ENCODE results near the gene KSR2.
"Not testable (repeated sequence)": the region's sequence is repeated elsewhere in the genome, so short reads cannot be mapped to it uniquely, and the experiment has no call there.

Gene KSR2

DNA sequence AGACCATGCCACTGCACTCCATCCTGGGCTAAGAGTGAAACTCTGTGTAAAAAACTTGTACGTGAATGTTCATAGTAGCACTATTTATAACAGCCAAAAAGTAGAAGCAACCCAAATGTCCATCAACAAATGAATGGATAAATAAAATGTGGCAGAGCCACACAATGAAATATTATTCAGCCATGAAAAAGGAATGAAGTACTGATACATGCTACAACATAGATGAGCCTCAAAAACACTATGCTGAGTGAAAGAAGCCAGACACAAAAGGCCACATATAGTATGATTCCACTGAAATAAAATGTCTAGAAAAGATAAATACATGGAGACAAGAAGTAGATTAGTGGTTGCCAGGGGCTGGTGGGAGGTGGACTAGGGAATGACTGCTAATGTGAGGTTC lies 72.8 kb downstream of the KSR2 start:
- Histone ChIP-seq H3K27ac (ENCODE audit: low read depth in 2 of 2, low read length in 2 of 2) (no peak overlapping the region), H3K4me3 (ENCODE audit: low read length in 2 of 2) (no peak overlapping the region), H3K4me1 (ENCODE audit: control insufficient read depth in 2 of 2, insufficient read depth in 2 of 2, low read length in 2 of 2) (no peaks in the 10 kb centered on the region), H3K27me3 (ENCODE audit: control insufficient read depth in 2 of 2, insufficient read depth in 2 of 2, low read length in 2 of 2) (no peaks in the 10 kb centered on the region), H3K9me3 (ENCODE audit: control insufficient read depth in 2 of 2, low read length in 2 of 2) (no peaks in the 10 kb centered on the region), H3K9ac (ENCODE audit: low read depth in 1 of 2, low read length in 2 of 2) (no peak overlapping the region), H3K36me3 (ENCODE audit: control insufficient read depth in 2 of 2, insufficient read depth in 2 of 2, low read length in 2 of 2) (no peaks in the 10 kb centered on the region)

DNA sequence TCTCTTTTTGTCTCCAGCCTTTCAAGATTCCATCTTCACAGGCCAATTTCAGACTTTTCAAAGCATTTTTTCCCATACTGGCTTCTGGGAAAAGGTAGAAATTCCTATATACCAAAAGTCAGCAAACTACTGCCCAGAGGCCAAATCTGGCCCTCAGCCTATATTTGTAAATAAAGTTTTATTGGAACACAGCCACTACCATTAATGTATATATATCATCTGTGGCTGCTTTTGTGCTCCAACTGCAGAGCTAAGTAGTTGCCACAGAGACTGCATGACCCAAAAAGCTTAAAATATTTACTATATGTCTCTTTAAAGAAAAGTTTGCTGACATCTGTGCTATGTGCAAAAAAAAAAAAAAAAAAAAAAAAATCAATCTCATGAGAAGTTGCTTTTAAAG lies 76.3 kb downstream of the KSR2 start:
- no peak overlapping the region for H3K27ac ChIP-seq (ENCODE audit: low read depth in 2 of 2, low read length in 2 of 2)
- no peaks in the 10 kb centered on the region for H3K4me1 ChIP-seq (ENCODE audit: control insufficient read depth in 2 of 2, insufficient read depth in 2 of 2, low read length in 2 of 2)
- no peaks in the 10 kb centered on the region for H3K9me3 ChIP-seq (ENCODE audit: control insufficient read depth in 2 of 2, low read length in 2 of 2)
- no peaks in the 10 kb centered on the region for H3K27me3 ChIP-seq (ENCODE audit: control insufficient read depth in 2 of 2, insufficient read depth in 2 of 2, low read length in 2 of 2)
- H3K4me3 ChIP-seq (ENCODE audit: low read length in 2 of 2), result no peak overlapping the region
- H3K36me3 ChIP-seq (ENCODE audit: control insufficient read depth in 2 of 2, insufficient read depth in 2 of 2, low read length in 2 of 2), result no peaks in the 10 kb centered on the region
- no peak overlapping the region for H3K9ac ChIP-seq (ENCODE audit: low read depth in 1 of 2, low read length in 2 of 2)

DNA sequence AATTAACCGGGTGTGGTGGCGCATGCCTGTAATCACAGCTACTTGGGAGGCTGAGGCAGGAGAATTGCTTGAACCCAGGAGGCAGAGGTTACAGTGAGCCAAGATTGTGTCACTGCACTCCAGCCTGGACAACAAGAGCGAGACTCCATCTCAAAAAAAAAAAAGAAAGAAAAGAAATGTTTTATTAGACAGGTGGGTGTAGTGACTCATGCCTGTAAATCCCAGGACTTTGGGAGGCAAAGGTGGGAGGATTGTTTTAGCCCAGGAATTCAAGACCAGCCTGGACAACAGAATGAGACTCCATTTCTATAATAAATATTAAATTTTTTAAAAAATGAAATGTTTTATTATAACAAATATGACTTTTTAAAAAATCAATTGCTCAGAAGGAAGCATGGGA lies 77.5 kb downstream of the KSR2 start:
- H3K27ac ChIP-seq (ENCODE audit: low read depth in 2 of 2, low read length in 2 of 2); H3K9me3 ChIP-seq (ENCODE audit: control insufficient read depth in 2 of 2, low read length in 2 of 2); H3K36me3 ChIP-seq (ENCODE audit: control insufficient read depth in 2 of 2, insufficient read depth in 2 of 2, low read length in 2 of 2); H3K4me3 ChIP-seq (ENCODE audit: low read length in 2 of 2); H3K9ac ChIP-seq (ENCODE audit: low read depth in 1 of 2, low read length in 2 of 2); H3K27me3 ChIP-seq (ENCODE audit: control insufficient read depth in 2 of 2, insufficient read depth in 2 of 2, low read length in 2 of 2); H3K4me1 ChIP-seq (ENCODE audit: control insufficient read depth in 2 of 2, insufficient read depth in 2 of 2, low read length in 2 of 2): not testable (repeated sequence)

DNA sequence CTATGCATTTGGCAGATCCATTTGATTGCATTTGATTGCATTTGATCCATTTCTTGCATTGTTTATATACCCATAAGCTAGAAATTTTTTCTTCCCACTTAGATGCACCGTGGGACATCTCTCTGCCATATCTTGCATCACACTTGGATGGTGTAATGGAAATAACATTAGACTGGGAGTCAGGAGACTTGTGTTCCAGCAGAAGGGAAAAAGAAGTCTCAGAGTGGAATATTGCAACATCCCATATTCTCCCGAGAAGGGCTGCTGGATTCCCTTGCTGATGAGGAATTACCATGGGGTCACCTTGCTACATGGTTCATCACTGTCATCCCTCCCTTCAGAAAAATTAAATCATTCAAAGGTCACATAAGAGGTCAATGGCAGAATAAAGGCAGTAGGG lies 78.1 kb downstream of the KSR2 start:
- no peak overlapping the region for H3K9ac ChIP-seq (ENCODE audit: low read depth in 1 of 2, low read length in 2 of 2)
- no peak overlapping the region for H3K27ac ChIP-seq (ENCODE audit: low read depth in 2 of 2, low read length in 2 of 2)
- H3K4me1 ChIP-seq (ENCODE audit: control insufficient read depth in 2 of 2, insufficient read depth in 2 of 2, low read length in 2 of 2), result no peaks in the 10 kb centered on the region
- H3K4me3 ChIP-seq (ENCODE audit: low read length in 2 of 2), result no peak overlapping the region
- H3K36me3 ChIP-seq (ENCODE audit: control insufficient read depth in 2 of 2, insufficient read depth in 2 of 2, low read length in 2 of 2), result no peaks in the 10 kb centered on the region
- no peaks in the 10 kb centered on the region for H3K27me3 ChIP-seq (ENCODE audit: control insufficient read depth in 2 of 2, insufficient read depth in 2 of 2, low read length in 2 of 2)
- H3K9me3 ChIP-seq (ENCODE audit: control insufficient read depth in 2 of 2, low read length in 2 of 2), result no peaks in the 10 kb centered on the region

DNA sequence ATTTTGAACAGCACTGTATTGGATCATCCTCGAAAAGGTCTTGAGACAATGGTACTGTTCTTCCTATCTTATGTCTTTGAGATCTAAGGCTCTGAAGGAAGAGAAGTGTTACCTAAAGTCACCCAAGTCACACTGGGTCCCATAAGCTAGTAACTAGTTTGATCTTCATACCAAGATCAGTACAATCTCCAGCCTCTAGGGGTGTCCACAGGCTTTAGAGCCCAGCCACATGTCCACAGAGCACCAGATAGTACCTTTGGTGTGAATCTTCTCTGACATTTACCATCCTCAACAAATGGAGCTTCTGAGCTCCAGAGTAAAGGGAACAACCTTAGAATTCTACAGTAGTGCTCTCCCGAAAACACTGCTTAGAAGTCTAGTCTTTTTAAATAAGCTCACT lies 78.7 kb downstream of the KSR2 start:
- Histone ChIP-seq H3K9ac (ENCODE audit: low read depth in 1 of 2, low read length in 2 of 2) (no peak overlapping the region), H3K9me3 (ENCODE audit: control insufficient read depth in 2 of 2, low read length in 2 of 2) (no peaks in the 10 kb centered on the region), H3K4me1 (ENCODE audit: control insufficient read depth in 2 of 2, insufficient read depth in 2 of 2, low read length in 2 of 2) (no peaks in the 10 kb centered on the region), H3K27ac (ENCODE audit: low read depth in 2 of 2, low read length in 2 of 2) (no peak overlapping the region), H3K27me3 (ENCODE audit: control insufficient read depth in 2 of 2, insufficient read depth in 2 of 2, low read length in 2 of 2) (no peaks in the 10 kb centered on the region), H3K36me3 (ENCODE audit: control insufficient read depth in 2 of 2, insufficient read depth in 2 of 2, low read length in 2 of 2) (no peaks in the 10 kb centered on the region), H3K4me3 (ENCODE audit: low read length in 2 of 2) (no peak overlapping the region)

DNA sequence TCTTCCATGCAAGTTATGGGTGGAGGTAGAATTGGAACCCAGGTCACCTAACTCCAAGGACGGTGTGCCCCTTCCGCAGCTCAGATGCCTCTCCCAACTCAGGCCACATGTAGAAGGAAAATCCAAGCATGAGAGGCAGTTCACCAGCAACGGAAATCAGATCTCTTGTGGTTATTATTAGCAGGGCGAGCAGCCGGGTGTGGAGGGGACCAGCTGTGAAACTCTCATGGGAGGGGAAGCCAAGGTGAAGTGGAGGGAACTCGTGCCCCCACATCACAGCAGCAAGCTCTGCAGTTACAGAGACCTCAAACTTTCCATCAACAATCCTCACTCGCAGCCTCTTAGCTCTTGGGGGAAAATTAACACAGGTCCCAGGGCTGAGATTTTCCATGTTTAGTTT lies 79.7 kb downstream of the KSR2 start:
- Histone ChIP-seq H3K27ac (ENCODE audit: low read depth in 2 of 2, low read length in 2 of 2) (no peak overlapping the region), H3K4me1 (ENCODE audit: control insufficient read depth in 2 of 2, insufficient read depth in 2 of 2, low read length in 2 of 2) (no peaks in the 10 kb centered on the region), H3K9ac (ENCODE audit: low read depth in 1 of 2, low read length in 2 of 2) (no peak overlapping the region), H3K27me3 (ENCODE audit: control insufficient read depth in 2 of 2, insufficient read depth in 2 of 2, low read length in 2 of 2) (no peaks in the 10 kb centered on the region), H3K4me3 (ENCODE audit: low read length in 2 of 2) (no peak overlapping the region), H3K9me3 (ENCODE audit: control insufficient read depth in 2 of 2, low read length in 2 of 2) (no peaks in the 10 kb centered on the region), H3K36me3 (ENCODE audit: control insufficient read depth in 2 of 2, insufficient read depth in 2 of 2, low read length in 2 of 2) (no peaks in the 10 kb centered on the region)

DNA sequence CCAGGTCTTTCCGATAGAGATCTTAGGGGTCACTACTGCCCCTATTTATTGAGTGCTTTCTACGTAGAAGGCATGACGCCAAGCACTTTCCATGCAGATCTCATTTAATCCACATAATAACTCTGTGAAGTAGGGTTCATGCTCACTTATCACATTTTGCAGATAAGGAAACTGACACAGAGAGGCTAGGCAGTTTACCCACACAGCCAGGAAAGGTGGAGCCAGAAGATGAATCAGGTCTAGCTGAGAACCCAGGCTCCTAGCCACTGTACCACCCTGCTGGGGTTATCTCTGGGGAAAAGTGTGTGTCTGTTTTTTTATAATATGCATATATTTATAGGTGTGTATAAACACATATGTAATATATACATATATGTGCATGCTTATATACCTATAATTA lies 83.6 kb downstream of the KSR2 start:
- H3K9me3 ChIP-seq (ENCODE audit: control insufficient read depth in 2 of 2, low read length in 2 of 2), result no peaks in the 10 kb centered on the region
- no peak overlapping the region for H3K4me3 ChIP-seq (ENCODE audit: low read length in 2 of 2)
- H3K9ac ChIP-seq (ENCODE audit: low read depth in 1 of 2, low read length in 2 of 2), result no peak overlapping the region
- no peaks in the 10 kb centered on the region for H3K4me1 ChIP-seq (ENCODE audit: control insufficient read depth in 2 of 2, insufficient read depth in 2 of 2, low read length in 2 of 2)
- H3K27me3 ChIP-seq (ENCODE audit: control insufficient read depth in 2 of 2, insufficient read depth in 2 of 2, low read length in 2 of 2), result no peaks in the 10 kb centered on the region
- no peaks in the 10 kb centered on the region for H3K36me3 ChIP-seq (ENCODE audit: control insufficient read depth in 2 of 2, insufficient read depth in 2 of 2, low read length in 2 of 2)
- no peak overlapping the region for H3K27ac ChIP-seq (ENCODE audit: low read depth in 2 of 2, low read length in 2 of 2)

DNA sequence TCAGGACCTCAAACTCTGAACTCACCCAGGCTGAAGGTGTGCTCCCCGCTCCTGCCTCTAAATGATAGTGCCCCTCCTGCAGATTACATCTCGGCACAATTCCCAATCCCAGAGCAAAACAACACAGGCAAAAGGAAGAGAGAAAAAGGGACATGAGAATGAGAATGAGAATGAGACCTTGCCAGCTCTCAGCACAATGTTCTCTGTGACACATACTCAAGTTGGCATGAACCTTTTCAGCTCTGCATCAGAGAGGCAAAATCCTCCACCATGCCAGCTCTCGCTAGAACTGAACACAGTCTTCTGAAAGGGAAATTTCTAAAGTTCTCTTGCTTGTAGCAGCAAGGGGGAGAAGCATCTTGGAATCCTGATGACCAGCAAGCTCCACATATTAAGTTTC lies 84.6 kb downstream of the KSR2 start:
- Histone ChIP-seq H3K36me3 (ENCODE audit: control insufficient read depth in 2 of 2, insufficient read depth in 2 of 2, low read length in 2 of 2) (no peaks in the 10 kb centered on the region), H3K9me3 (ENCODE audit: control insufficient read depth in 2 of 2, low read length in 2 of 2) (no peaks in the 10 kb centered on the region), H3K27me3 (ENCODE audit: control insufficient read depth in 2 of 2, insufficient read depth in 2 of 2, low read length in 2 of 2) (no peaks in the 10 kb centered on the region), H3K9ac (ENCODE audit: low read depth in 1 of 2, low read length in 2 of 2) (no peak overlapping the region), H3K4me1 (ENCODE audit: control insufficient read depth in 2 of 2, insufficient read depth in 2 of 2, low read length in 2 of 2) (no peaks in the 10 kb centered on the region), H3K4me3 (ENCODE audit: low read length in 2 of 2) (no peak overlapping the region), H3K27ac (ENCODE audit: low read depth in 2 of 2, low read length in 2 of 2) (no peak overlapping the region)

DNA sequence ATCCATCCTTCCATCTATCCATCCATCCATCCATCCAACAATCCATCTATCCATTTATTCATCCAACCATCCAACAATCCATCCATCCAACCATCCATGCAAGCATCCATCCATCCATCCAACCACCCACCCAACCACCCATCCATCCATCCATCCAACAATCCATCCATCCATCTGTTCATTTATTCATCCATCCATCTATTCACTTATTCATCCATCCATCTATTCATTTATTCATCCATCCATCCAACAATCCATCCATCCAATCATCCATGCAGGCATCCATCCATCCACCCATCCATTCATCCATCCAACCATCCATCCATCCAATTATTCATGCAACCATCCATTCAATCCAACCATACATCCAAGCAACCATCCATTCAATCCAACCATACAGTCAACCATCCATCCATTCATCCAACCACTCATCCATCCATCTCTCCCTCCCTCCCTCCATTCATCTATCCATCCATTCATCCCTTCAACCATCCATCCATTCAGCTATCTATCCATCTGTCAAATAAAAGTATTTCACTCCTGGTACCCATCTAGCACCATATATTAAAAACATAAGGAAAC lies 86.1 kb downstream of the KSR2 start:
- Histone ChIP-seq H3K4me3 (ENCODE audit: low read length in 2 of 2) (no peak overlapping the region), H3K27me3 (ENCODE audit: control insufficient read depth in 2 of 2, insufficient read depth in 2 of 2, low read length in 2 of 2) (no peaks in the 10 kb centered on the region), H3K36me3 (ENCODE audit: control insufficient read depth in 2 of 2, insufficient read depth in 2 of 2, low read length in 2 of 2) (no peaks in the 10 kb centered on the region), H3K4me1 (ENCODE audit: control insufficient read depth in 2 of 2, insufficient read depth in 2 of 2, low read length in 2 of 2) (no peaks in the 10 kb centered on the region), H3K27ac (ENCODE audit: low read depth in 2 of 2, low read length in 2 of 2) (no peak overlapping the region), H3K9ac (ENCODE audit: low read depth in 1 of 2, low read length in 2 of 2) (no peak overlapping the region), H3K9me3 (ENCODE audit: control insufficient read depth in 2 of 2, low read length in 2 of 2) (no peaks in the 10 kb centered on the region)

DNA sequence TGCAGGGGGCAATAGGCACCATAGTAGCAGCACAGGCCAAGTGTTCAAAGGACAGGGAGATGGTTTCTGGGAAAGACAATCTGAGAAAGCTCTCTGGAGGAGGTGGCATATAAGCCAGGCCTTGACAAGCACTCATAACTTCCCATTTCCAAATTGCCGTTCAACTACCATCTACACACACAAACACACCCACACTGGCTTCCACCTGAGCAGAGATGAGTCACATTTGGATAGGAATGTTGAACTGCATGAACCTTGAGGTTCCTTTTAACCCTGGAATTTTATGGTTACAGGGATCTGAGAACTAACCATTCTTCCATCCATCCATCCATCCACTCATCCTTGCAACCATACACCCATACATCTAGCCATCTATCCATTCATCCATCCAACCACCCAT lies 86.6 kb downstream of the KSR2 start:
- Histone ChIP-seq H3K4me1 (ENCODE audit: control insufficient read depth in 2 of 2, insufficient read depth in 2 of 2, low read length in 2 of 2) (no peaks in the 10 kb centered on the region), H3K27ac (ENCODE audit: low read depth in 2 of 2, low read length in 2 of 2) (no peak overlapping the region), H3K36me3 (ENCODE audit: control insufficient read depth in 2 of 2, insufficient read depth in 2 of 2, low read length in 2 of 2) (no peaks in the 10 kb centered on the region), H3K4me3 (ENCODE audit: low read length in 2 of 2) (no peak overlapping the region), H3K9me3 (ENCODE audit: control insufficient read depth in 2 of 2, low read length in 2 of 2) (no peaks in the 10 kb centered on the region), H3K9ac (ENCODE audit: low read depth in 1 of 2, low read length in 2 of 2) (no peak overlapping the region), H3K27me3 (ENCODE audit: control insufficient read depth in 2 of 2, insufficient read depth in 2 of 2, low read length in 2 of 2) (no peaks in the 10 kb centered on the region)

DNA sequence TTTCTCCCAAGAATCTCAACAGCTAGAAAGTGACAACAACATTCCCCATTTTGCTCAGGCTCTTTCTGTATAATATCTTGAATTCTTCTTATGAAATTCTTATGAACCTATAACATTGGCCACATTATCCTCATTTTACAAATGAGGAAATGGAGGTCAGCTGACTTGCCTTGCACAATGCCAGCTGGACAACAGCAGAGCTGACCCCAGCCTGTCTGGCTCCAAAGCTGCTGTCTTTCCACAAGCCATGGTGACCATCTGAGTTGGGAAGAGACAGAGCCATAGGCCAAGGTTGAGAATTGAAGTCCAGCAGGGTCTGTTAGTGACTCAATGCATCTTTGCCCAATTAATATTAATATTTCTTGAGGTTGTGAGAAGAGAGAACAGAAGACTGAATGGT lies 87.3 kb downstream of the KSR2 start:
- H3K27me3 ChIP-seq (ENCODE audit: control insufficient read depth in 2 of 2, insufficient read depth in 2 of 2, low read length in 2 of 2), result no peaks in the 10 kb centered on the region
- H3K4me1 ChIP-seq (ENCODE audit: control insufficient read depth in 2 of 2, insufficient read depth in 2 of 2, low read length in 2 of 2), result no peaks in the 10 kb centered on the region
- H3K27ac ChIP-seq (ENCODE audit: low read depth in 2 of 2, low read length in 2 of 2), result no peak overlapping the region
- no peak overlapping the region for H3K4me3 ChIP-seq (ENCODE audit: low read length in 2 of 2)
- H3K36me3 ChIP-seq (ENCODE audit: control insufficient read depth in 2 of 2, insufficient read depth in 2 of 2, low read length in 2 of 2), result no peaks in the 10 kb centered on the region
- no peak overlapping the region for H3K9ac ChIP-seq (ENCODE audit: low read depth in 1 of 2, low read length in 2 of 2)
- no peaks in the 10 kb centered on the region for H3K9me3 ChIP-seq (ENCODE audit: control insufficient read depth in 2 of 2, low read length in 2 of 2)

Data from mucosa of rectum (tissue), 2 donors.